ENCODE results near the gene ZNF586. TPM values are rescaled to one million over a fixed set of nuclear protein-coding genes. Genes with fewer than 3 reads are reported as not detected.
"Not testable (repeated sequence)": the region's sequence is repeated elsewhere in the genome, so short reads cannot be mapped to it uniquely, and the experiment has no call there.

Gene ZNF586
- total and polyA plus RNA-seq, 10 of the 15 experiments (the other 5 are each of a cell fraction or from before 2014, with no cell fraction given), result 3.9 to 24.2 (median 15.0) TPM

DNA sequence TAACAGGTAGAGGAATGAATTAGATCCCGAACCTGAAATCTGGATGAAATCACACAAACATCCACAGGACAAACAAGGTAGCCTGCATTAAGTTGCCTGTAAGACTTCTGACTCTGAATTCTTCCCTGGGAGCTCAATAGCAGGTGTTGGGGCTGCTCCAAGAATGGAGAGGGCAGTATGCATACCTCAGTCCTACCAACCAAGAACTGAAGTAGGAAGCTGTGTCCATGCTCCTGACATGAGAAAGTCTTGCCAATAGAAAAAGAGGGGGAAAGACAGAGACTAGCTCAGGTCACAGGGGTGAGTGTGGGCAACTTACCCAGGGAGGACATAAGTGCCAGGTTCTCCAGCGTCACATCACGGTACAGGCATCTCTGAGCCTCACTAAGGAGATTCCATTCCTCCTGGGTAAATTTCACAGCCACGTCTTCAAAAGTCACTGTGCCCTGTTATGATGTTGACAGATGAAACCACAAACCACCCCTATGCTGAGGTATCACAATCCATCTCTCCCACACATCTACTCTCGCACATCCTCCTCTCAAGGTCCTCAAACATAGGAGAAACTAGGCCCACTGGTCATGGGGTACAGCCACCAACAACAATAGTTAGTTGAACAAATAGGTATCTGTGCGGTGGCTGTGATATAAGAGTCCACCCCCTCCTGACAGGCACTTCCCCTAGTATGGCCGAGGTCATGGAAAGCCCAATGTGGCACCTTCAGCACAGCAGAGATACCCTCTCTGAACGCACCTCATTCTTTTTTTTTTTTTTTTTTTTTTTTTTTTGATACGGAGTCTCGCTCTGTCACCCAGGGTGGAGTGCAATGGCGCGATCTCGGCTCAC is 43.7 kb downstream of the ZNF586 start:
- H4K20me1 ChIP-seq (ENCODE audit: control insufficient read depth, insufficient read depth); RAD21 ChIA-PET (ENCODE audit: unreplicated experiment); ATAC-seq; BruUV-seq (replicated peaks); FAIRE-seq; SMC1A ChIA-PET (ENCODE audit: uncharacterized antibody, unreplicated experiment); DNase-seq (ENCODE audit: low read depth, low spot score); H3K9me3 ChIP-seq (replicated peaks; ENCODE audit: control insufficient read depth, insufficient read depth, low read length); H3K36me3 ChIP-seq (ENCODE audit: control insufficient read depth in 2 of 2, insufficient read depth in 2 of 2, low read length in 1 of 2); H3K27me3 ChIP-seq (replicated peaks in 1 of 2; ENCODE audit: control insufficient read depth in 2 of 2, insufficient read depth in 2 of 2, low read length in 1 of 2); H3K4me1 ChIP-seq (ENCODE audit: control insufficient read depth, insufficient read depth, low read length); intact Hi-C loops (cut with micrococcal nuclease; ENCODE audit: unreplicated experiment); H2AFZ ChIP-seq (ENCODE audit: control insufficient read depth, low read depth, low read length): not testable (repeated sequence)
- WGBS (ENCODE audit: insufficient coverage, insufficient replicate concordance, low lambda C conversion rate, missing lambda C conversion rate), result 82% methylated on average over 10 of the region's 13 CpGs
- ChIA-PET POLR2A (interaction anchor here (0.5 to 1.2 kb wide), 3 partner anchors 9 to 762 kb away, joined by 3 to 7 read pairs (median 4); partner anchors contain the start of gene ZNF586), CTCF (interaction anchor here (0.6 kb wide), 1 partner anchor 9 kb away, joined by 3 read pairs; no protein-coding TSS in a partner anchor)
- peak overlapping the region; percentile 93; the same call in 1 of the 2 replicates for H3K4me3 ChIP-seq
- H3K79me2 ChIP-seq (ENCODE audit: control insufficient read depth, insufficient read depth, low read length), result peaks cover 17% of the 10 kb centered on the region
- peak overlapping the region; percentile 66 for H3K27ac ChIP-seq (ENCODE audit: control insufficient read depth, insufficient read depth)
- TF ChIP-seq, protein P1, sequence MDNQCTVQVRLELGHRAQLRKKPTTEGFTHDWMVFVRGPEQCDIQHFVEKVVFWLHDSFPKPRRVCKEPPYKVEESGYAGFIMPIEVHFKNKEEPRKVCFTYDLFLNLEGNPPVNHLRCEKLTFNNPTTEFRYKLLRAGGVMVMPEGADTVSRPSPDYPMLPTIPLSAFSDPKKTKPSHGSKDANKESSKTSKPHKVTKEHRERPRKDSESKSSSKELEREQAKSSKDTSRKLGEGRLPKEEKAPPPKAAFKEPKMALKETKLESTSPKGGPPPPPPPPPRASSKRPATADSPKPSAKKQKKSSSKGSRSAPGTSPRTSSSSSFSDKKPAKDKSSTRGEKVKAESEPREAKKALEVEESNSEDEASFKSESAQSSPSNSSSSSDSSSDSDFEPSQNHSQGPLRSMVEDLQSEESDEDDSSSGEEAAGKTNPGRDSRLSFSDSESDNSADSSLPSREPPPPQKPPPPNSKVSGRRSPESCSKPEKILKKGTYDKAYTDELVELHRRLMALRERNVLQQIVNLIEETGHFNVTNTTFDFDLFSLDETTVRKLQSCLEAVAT (IDR thresholded peaks at IDR 0.05), result 0 out of 2 replicates have a peak, but pooled peaks have one; percentile 20
- peak overlapping the region; percentile 98 for H3K4me2 ChIP-seq (ENCODE audit: control insufficient read depth, insufficient read depth)
- peak overlapping the region; percentile 35; the same call in 1 of the 2 replicates for H3K9ac ChIP-seq (ENCODE audit: control insufficient read depth, insufficient read depth, low read length)
- in situ Hi-C loops (cut with MboI), result loop anchor here (25.0 kb wide), 1 partner anchor 1676 kb away; the partner anchor contains the start of gene ZNF444

DNA sequence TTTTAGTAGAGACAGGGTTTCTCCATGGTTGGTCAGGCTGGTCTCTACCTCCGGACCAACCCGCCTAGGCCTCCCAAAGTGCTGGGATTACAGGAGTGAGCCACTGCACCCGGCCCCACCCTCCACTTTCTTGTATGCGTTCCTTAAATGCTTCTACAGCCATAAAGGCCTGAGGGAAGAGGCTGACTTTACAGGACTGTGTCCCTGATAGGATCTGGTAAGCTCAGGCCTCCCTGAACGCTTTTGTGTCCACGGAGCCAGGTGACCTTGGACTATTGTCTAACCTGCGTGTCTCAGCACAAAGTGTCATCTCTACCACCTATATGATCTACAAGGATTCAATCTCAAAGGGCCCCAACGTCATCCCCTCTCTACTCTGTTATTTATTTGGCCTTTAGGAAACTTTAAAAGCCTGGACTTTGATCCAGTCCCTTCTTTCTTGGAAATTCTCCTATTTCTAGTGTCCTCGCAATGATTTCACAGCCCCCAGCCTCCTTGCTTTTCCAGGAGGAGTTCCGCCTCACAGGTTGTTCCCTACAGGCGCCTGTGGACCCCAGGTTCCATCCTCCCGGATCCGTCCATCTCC is 44.5 kb downstream of the ZNF586 start:
- SMC1A ChIA-PET (ENCODE audit: uncharacterized antibody, unreplicated experiment), result no interaction called here
- intact Hi-C loops (cut with micrococcal nuclease; ENCODE audit: unreplicated experiment) (no loop called here), in situ Hi-C loops (cut with MboI) (loop anchor here (25.0 kb wide), 1 partner anchor 1677 kb away; the partner anchor contains the start of gene ZNF444)
- peak overlapping the region; percentile 82 for H3K27ac ChIP-seq (ENCODE audit: control insufficient read depth, insufficient read depth)
- H4K20me1 ChIP-seq (ENCODE audit: control insufficient read depth, insufficient read depth), result no peaks in the 10 kb centered on the region
- RAD21 ChIA-PET (ENCODE audit: unreplicated experiment), result no interaction called here
- peak overlapping the region; percentile 88 for H2AFZ ChIP-seq (ENCODE audit: control insufficient read depth, low read depth, low read length)
- peak overlapping the region; percentile 93 for H3K4me3 ChIP-seq
- peaks cover 0 to 3% of the 10 kb centered on the region in 2 experiments; a peak in 2 of 4 replicates for H3K36me3 ChIP-seq (ENCODE audit: control insufficient read depth in 2 of 2, insufficient read depth in 2 of 2, low read length in 1 of 2)
- H3K9ac ChIP-seq (ENCODE audit: control insufficient read depth, insufficient read depth, low read length), result peak overlapping the region; percentile 92
- 29% methylated on average over 13 of the region's 13 CpGs for WGBS (ENCODE audit: insufficient coverage, insufficient replicate concordance, low lambda C conversion rate, missing lambda C conversion rate)
- no peaks in the 10 kb centered on the region for H3K27me3 ChIP-seq (replicated peaks in 1 of 2; ENCODE audit: control insufficient read depth in 2 of 2, insufficient read depth in 2 of 2, low read length in 1 of 2)
- DNase-seq (ENCODE audit: low read depth, low spot score) (no peak), ATAC-seq (no peak), FAIRE-seq (no peak)
- peaks cover 17% of the 10 kb centered on the region for H3K79me2 ChIP-seq (ENCODE audit: control insufficient read depth, insufficient read depth, low read length)
- BruUV-seq (replicated peaks), result TSS peak; percentile 80
- H3K4me1 ChIP-seq (ENCODE audit: control insufficient read depth, insufficient read depth, low read length), result peaks cover 8% of the 10 kb centered on the region
- no peaks in the 10 kb centered on the region for H3K9me3 ChIP-seq (replicated peaks; ENCODE audit: control insufficient read depth, insufficient read depth, low read length)
- peak overlapping the region; percentile 98 for H3K4me2 ChIP-seq (ENCODE audit: control insufficient read depth, insufficient read depth)
- POLR2A ChIA-PET, result interaction anchor here (1.2 kb wide), 1 partner anchor 10 kb away, joined by 4 read pairs; no protein-coding TSS in a partner anchor
- CTCF ChIA-PET, result interaction anchor here (0.6 to 0.9 kb wide), 2 partner anchors 10 to 12 kb away, joined by 3 read pairs; no protein-coding TSS in a partner anchor
- TF ChIP-seq POLR2AphosphoS2 (IDR thresholded peaks at IDR 0.05; ENCODE audit: low read depth, low read length) (no peak), EP300 (IDR thresholded peaks at IDR 0.05; ENCODE audit: borderline replicate concordance in 1 of 2, control insufficient read depth in 1 of 2, low read depth in 2 of 2, low read length in 2 of 2) (no peak), KDM1A (IDR thresholded peaks at IDR 0.05; ENCODE audit: borderline replicate concordance) (no peak), NFYA (IDR thresholded peaks at IDR 0.05; ENCODE audit: borderline replicate concordance, low read depth, low read length) (no peak), PML (IDR thresholded peaks at IDR 0.05; ENCODE audit: low read length) (no peak; the same call in 1 of the 2 replicates), NFYB (IDR thresholded peaks at IDR 0.05; ENCODE audit: insufficient read depth, low read depth, low read length) (no peak), ATF7 (IDR thresholded peaks at IDR 0.05; ENCODE audit: low read depth) (no peak), NR2C2 (IDR thresholded peaks at IDR 0.05; ENCODE audit: borderline replicate concordance, control insufficient read depth, insufficient read length, low read depth) (no peak), EED (IDR thresholded peaks at IDR 0.05; ENCODE audit: low read depth) (no peak), KLF5 (IDR thresholded peaks at IDR 0.05; ENCODE audit: partially characterized antibody) (no peak)
